Neuronal stem cell (in vitro differentiated cells): ENCODE results near the gene CYB561D1.

Experiments
- DNase-seq: peaks from one replicate; pipeline ENCODE4 v3.0.0-alpha.2; 2013; ENCODE audit warnings: low spot score
- H2AFZ ChIP-seq: one replicate; pipeline ENCODE4 v1.6.1; 2013; ENCODE audit warnings: mild to moderate bottlenecking, low read length, inconsistent platforms
- H2AK5ac ChIP-seq: 2 replicates; pipeline ENCODE4 v1.6.1; 2013; ENCODE audit warnings: low read depth, mild to moderate bottlenecking, inconsistent platforms, low read length, moderate library complexity, mixed read lengths
- H2BK120ac ChIP-seq: 2 replicates; pipeline ENCODE4 v1.6.1; 2013; ENCODE audit warnings: low read depth, mild to moderate bottlenecking, inconsistent platforms, low read length, moderate library complexity, mixed read lengths
- H2BK12ac ChIP-seq: one replicate; pipeline ENCODE4 v1.6.1; 2013; ENCODE audit warnings: low read length, inconsistent platforms
- H2BK15ac ChIP-seq: 2 replicates; pipeline ENCODE4 v1.6.1; 2013; ENCODE audit warnings: mild to moderate bottlenecking, low read length, inconsistent platforms, mixed read lengths
- H2BK5ac ChIP-seq: one replicate; pipeline ENCODE4 v1.6.1; 2013; ENCODE audit warnings: inconsistent platforms, mild to moderate bottlenecking, low read length, moderate library complexity
- H3K14ac ChIP-seq: one replicate; pipeline ENCODE4 v1.6.1; 2013; ENCODE audit warnings: low read length, inconsistent platforms
- H3K18ac ChIP-seq: 2 replicates; pipeline ENCODE4 v1.6.1; 2013; ENCODE audit warnings: low read length, inconsistent platforms
- H3K23ac ChIP-seq: 2 replicates; pipeline ENCODE4 v1.6.1; 2013; ENCODE audit warnings: low read depth, mild to moderate bottlenecking, mixed read lengths, low read length, inconsistent platforms; ENCODE audit not compliant: poor library complexity
- H3K27ac ChIP-seq: replicated peaks from 3 replicates; pipeline ENCODE4 v1.5.1; 2013; ENCODE audit warnings: low read length, inconsistent platforms
- H3K27me3 ChIP-seq, 3 experiments: 2 replicates each; pipeline ENCODE4 v1.6.1; 2013; ENCODE audit warnings: low read length in 3 of 3, mild to moderate bottlenecking in 2 of 3, inconsistent platforms in 1 of 3, low read depth in 1 of 3, mixed read lengths in 1 of 3, moderate library complexity in 1 of 3; ENCODE audit not compliant: control insufficient read depth in 3 of 3, insufficient read depth in 3 of 3
- H3K36me3 ChIP-seq, 2 donors: replicated peaks in 1 of 2; 2 replicates each; pipeline ENCODE4 v1.6.1; 2013; ENCODE audit warnings: low read length in 2 of 2; ENCODE audit not compliant: control insufficient read depth in 2 of 2, insufficient read depth in 2 of 2
- H3K4ac ChIP-seq: 2 replicates; pipeline ENCODE4 v1.6.1; 2013; ENCODE audit warnings: inconsistent platforms, mild to moderate bottlenecking, low read length, moderate library complexity
- H3K4me1 ChIP-seq, 2 donors: 1 replicate in 1 of 2; 2 replicates in 1 of 2; pipeline ENCODE4 v1.6.1; 2013; ENCODE audit warnings: low read length in 2 of 2, low read depth in 1 of 2; ENCODE audit not compliant: control insufficient read depth in 2 of 2, insufficient read depth in 1 of 2
- H3K4me2 ChIP-seq: one replicate; pipeline ENCODE4 v1.6.1; 2013; ENCODE audit warnings: mild to moderate bottlenecking, low read length, inconsistent platforms; ENCODE audit not compliant: insufficient read depth, poor library complexity, severe bottlenecking
- H3K4me3 ChIP-seq, 2 donors: 2 replicates each; pipeline ENCODE4 v1.5.1; 2013; ENCODE audit warnings: low read length in 2 of 2, mild to moderate bottlenecking in 2 of 2, inconsistent platforms in 1 of 2, moderate library complexity in 1 of 2
- H3K79me1 ChIP-seq: one replicate; pipeline ENCODE4 v1.6.1; 2013; ENCODE audit warnings: low read depth, mild to moderate bottlenecking, inconsistent platforms, low read length, moderate library complexity
- H3K9ac ChIP-seq: one replicate; pipeline ENCODE4 v1.6.1; 2013; ENCODE audit warnings: mild to moderate bottlenecking, low read depth, low read length, inconsistent platforms; ENCODE audit not compliant: poor library complexity
- H3K9me3 ChIP-seq, 2 donors: replicated peaks in 1 of 2; 2 replicates each; pipeline versions ENCODE3 to v1.6.1; 2013; ENCODE audit warnings: low read length in 2 of 2, mild to moderate bottlenecking in 2 of 2, inconsistent platforms in 1 of 2, low read depth in 1 of 2, mixed read lengths in 1 of 2, moderate library complexity in 1 of 2; ENCODE audit not compliant: control insufficient read depth in 2 of 2, insufficient read depth in 1 of 2
- H4K8ac ChIP-seq: one replicate; pipeline ENCODE4 v1.6.1; 2013; ENCODE audit warnings: low read depth, mild to moderate bottlenecking, inconsistent platforms, low read length, moderate library complexity
- H4K91ac ChIP-seq: one replicate; pipeline ENCODE4 v1.6.1; 2013; ENCODE audit warnings: low read length, low read depth, mild to moderate bottlenecking, inconsistent platforms; ENCODE audit not compliant: poor library complexity
- WGBS, 2 donors: extraction: QIAGEN DNeasy Blood & Tissue Kit; methylation state at CpG; one replicate each; pipeline ENCODE4 v1.1.7; 2013; ENCODE audit warnings: missing lambda C conversion rate in 2 of 2, mixed read lengths in 1 of 2; ENCODE audit not compliant: insufficient read length in 2 of 2, insufficient replicate concordance in 1 of 2; ENCODE audit errors: extremely low coverage in 2 of 2; 5-methylcytosine and 5-hydroxymethylcytosine counted together

The CYB561D1 gene

DNA sequence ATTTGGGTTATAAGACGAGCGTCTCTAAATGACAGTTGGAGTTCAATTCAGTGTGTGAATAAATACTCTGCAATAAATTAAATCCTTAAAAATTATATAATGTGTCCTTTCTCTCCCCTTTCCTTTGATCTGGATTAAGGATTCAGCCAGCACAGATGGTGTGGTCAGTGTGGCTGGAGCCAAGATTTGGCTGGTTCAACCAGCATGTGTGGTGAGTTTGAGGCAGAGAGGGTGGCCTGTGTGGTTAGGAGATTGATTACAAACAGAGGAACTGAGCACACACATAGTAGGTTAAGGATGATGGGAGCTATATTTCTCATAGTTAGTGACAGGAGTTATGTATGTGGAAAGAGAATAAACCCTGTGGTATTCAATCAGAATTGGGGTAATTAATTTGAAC is 29.8 kb downstream of the CYB561D1 start:
- H3K27me3 ChIP-seq: peaks cover 0 to 61% (median 0%) of the 10 kb centered on the region in 3 experiments
- H4K91ac ChIP-seq: no peak overlapping the region
- no peak overlapping the region for H2AK5ac ChIP-seq
- no peaks in the 10 kb centered on the region for H3K36me3 ChIP-seq
- no peak overlapping the region for H2BK12ac ChIP-seq
- H3K4me3 ChIP-seq: no peak overlapping the region
- no peak overlapping the region for H2BK5ac ChIP-seq
- H3K4me2 ChIP-seq: no peak overlapping the region
- no peak overlapping the region for H3K4ac ChIP-seq
- H2BK15ac ChIP-seq: no peak overlapping the region
- H3K79me1 ChIP-seq: no peaks in the 10 kb centered on the region
- no peak overlapping the region for H3K23ac ChIP-seq
- no peak overlapping the region for H3K27ac ChIP-seq
- H4K8ac ChIP-seq: no peak overlapping the region
- no peak overlapping the region for H3K14ac ChIP-seq
- DNase-seq: no peak
- H3K4me1 ChIP-seq: peaks cover 0 to 9% of the 10 kb centered on the region in 2 donors
- no peak overlapping the region for H2AFZ ChIP-seq
- no peaks in the 10 kb centered on the region for H3K9me3 ChIP-seq
- WGBS, 2 donors: no CpG with 5 or more reads among the region's 2 CpGs
- no peak overlapping the region for H3K18ac ChIP-seq
- H3K9ac ChIP-seq: no peak overlapping the region
- H2BK120ac ChIP-seq: no peak overlapping the region

DNA sequence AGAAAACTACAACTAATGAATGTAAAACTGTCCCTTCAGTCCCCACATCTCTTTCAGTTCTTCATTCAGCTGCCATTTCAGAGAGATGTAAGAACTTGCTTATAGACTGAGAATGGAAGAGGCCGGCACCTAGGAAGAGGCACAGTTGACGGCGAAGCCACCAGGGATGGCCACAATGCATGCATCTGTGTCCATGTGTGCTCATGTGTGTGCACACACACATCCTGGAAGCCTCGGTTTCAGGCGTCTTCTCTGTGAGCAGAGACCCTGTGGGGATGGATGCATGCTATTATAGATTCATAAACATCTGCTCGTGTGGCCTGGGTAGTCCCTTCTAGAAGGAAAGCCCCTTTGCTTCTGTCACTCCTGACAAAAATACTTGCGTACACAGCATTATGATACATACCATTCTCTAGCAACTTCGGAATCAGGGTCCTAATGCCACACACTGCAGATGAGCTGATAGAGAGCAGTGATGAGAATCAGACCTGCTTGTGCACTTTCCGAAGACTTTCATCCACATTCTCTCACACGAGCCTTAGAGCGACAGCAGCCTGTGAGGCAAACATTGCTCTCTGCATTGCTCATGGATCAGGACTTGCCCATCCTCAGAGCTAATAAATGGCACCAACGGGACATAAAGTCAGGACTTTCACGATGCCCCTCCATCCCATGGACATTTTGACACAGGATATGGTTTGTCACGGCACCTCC is 33.4 kb downstream of the CYB561D1 start:
- Histone ChIP-seq H2BK15ac (no peak overlapping the region), H3K9ac (no peak overlapping the region), H2BK12ac (no peak overlapping the region), H3K4ac (no peak overlapping the region), H2AK5ac (no peak overlapping the region), H3K36me3 (no peaks in the 10 kb centered on the region), H3K4me2 (no peak overlapping the region), H4K8ac (no peak overlapping the region), H3K9me3 (no peaks in the 10 kb centered on the region), H3K23ac (no peak overlapping the region), H3K18ac (no peak overlapping the region), H2AFZ (no peak overlapping the region), H3K4me3 (no peak overlapping the region), H3K27me3 (peaks cover 0 to 70% (median 0%) of the 10 kb centered on the region in 3 experiments), H4K91ac (no peak overlapping the region), H3K4me1 (peaks cover 2 to 8% of the 10 kb centered on the region in 2 donors), H3K79me1 (no peaks in the 10 kb centered on the region), H3K27ac (no peak overlapping the region), H3K14ac (no peak overlapping the region), H2BK5ac (no peak overlapping the region), H2BK120ac (no peak overlapping the region)
- DNase-seq: no peak
- no CpG with 5 or more reads among the region's 14 CpGs for WGBS, 2 donors

DNA sequence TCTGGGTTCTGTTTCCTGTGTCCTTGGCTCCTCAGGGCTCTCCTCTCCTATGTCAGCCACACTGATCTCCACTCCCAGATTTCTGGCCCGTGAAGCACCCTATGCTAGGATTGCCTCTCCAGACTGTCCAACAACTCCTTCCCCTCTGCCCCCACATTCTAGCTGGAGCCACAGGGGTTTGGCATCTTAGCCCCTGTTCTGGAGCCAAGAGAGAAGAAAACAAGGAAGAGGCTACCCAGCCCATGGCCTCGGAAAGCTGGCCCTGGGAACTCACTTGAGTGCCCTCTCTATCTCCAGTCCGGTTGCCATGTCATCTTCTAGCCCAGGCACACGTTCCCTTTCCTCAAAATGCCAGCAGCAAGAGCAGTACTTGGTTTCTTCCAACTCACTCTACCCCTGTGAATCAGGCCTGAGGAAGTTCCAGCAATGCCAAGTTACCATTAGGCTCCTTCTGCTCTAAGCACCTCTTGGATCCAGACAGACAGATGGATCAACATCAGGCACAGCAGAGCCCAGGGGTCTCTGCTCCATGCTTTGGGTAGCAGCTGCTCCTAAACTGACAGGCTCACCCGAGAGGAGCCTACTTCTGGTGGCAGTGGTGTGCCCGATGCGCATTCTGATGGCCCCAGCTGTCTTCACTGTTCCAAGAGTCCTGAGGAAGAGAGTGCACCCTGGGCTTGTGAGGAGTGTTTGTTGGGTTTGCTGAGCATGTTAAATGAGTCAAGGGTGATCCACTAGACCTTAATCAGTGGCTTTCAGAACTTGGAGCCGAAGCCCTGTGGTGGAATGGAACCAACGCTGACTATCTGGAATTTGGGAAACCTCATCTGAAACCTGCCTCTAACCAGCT is 34.2 kb downstream of the CYB561D1 start:
- Histone ChIP-seq H2BK15ac (no peak overlapping the region), H3K27me3 (peaks cover 0 to 64% (median 0%) of the 10 kb centered on the region in 3 experiments), H2BK5ac (no peak overlapping the region), H3K23ac (no peak overlapping the region), H3K9me3 (no peaks in the 10 kb centered on the region), H3K4me2 (no peak overlapping the region), H2AK5ac (peak overlapping the region; percentile 2), H2BK120ac (no peak overlapping the region), H3K27ac (no peak overlapping the region), H3K36me3 (no peaks in the 10 kb centered on the region), H3K4me1 (peaks cover 6 to 12% of the 10 kb centered on the region in 2 donors), H4K8ac (no peak overlapping the region), H3K4me3 (no peak overlapping the region), H3K79me1 (no peaks in the 10 kb centered on the region), H4K91ac (no peak overlapping the region), H3K14ac (no peak overlapping the region), H3K4ac (no peak overlapping the region), H3K9ac (no peak overlapping the region), H2AFZ (no peak overlapping the region), H3K18ac (no peak overlapping the region), H2BK12ac (no peak overlapping the region)
- DNase-seq: no peak
- WGBS, 2 donors: no CpG with 5 or more reads among the region's 9 CpGs

DNA sequence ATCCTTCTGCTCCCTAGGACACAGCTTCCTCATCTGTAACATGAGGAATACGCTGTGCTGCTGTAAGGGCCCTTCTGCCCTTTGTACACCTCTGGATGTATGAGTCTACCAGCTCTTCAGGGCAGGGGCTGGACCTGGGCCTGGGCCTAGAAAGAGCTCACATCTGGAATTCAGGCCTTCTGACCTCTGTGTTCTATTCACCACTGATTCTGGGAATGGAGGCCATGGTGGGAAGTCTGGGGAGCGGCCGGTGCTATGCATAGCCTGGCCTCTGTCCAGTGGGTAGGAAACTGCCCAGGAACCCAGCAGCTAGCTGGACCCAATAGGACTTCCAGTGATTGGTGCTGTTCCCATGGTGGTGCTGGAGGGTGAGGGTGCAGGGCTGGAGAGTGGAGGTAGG is 34.8 kb downstream of the CYB561D1 start:
- H3K27ac ChIP-seq: no peak overlapping the region
- no peak overlapping the region for H2AFZ ChIP-seq
- no peak overlapping the region for H2BK5ac ChIP-seq
- no peak overlapping the region for H4K8ac ChIP-seq
- no peaks in the 10 kb centered on the region for H3K79me1 ChIP-seq
- H3K36me3 ChIP-seq: no peaks in the 10 kb centered on the region
- H3K18ac ChIP-seq: no peak overlapping the region
- no peak overlapping the region for H2BK120ac ChIP-seq
- no peak for DNase-seq
- H2AK5ac ChIP-seq: no peak overlapping the region
- H3K14ac ChIP-seq: no peak overlapping the region
- no peak overlapping the region for H4K91ac ChIP-seq
- H3K4me1 ChIP-seq: peaks cover 6 to 12% of the 10 kb centered on the region in 2 donors
- H3K4ac ChIP-seq: no peak overlapping the region
- WGBS, 2 donors: no CpG with 5 or more reads among the region's 3 CpGs
- H3K4me2 ChIP-seq: no peak overlapping the region
- no peak overlapping the region for H3K4me3 ChIP-seq
- no peak overlapping the region for H2BK12ac ChIP-seq
- H3K27me3 ChIP-seq: peaks cover 0 to 63% (median 0%) of the 10 kb centered on the region in 3 experiments
- H3K9ac ChIP-seq: no peak overlapping the region
- H3K9me3 ChIP-seq: no peaks in the 10 kb centered on the region
- no peak overlapping the region for H3K23ac ChIP-seq
- no peak overlapping the region for H2BK15ac ChIP-seq
